Keratinocyte (primary cell): ENCODE results near the gene UBE2O. TPM values are rescaled to one million over a fixed set of nuclear protein-coding genes. Genes with fewer than 3 reads are reported as not detected.

Source experiments
- DNase-seq: peaks from one replicate; pipeline ENCODE4 v3.0.0-alpha.2; 2011; ENCODE audit warnings: low read depth, missing footprints, low spot score
- FAIRE-seq: peaks from 2 replicates; lab custom pipeline; 2011; peaks lifted over from hg19 to GRCh38; lab: Jason Lieb, UNC
- H2AFZ ChIP-seq: 2 replicates; pipeline ENCODE4 v1.6.0; 2012; ENCODE audit warnings: low read length, control low read depth, inconsistent platforms; ENCODE audit not compliant: control insufficient read depth
- H3K27ac ChIP-seq: 2 replicates; pipeline ENCODE4 v1.5.1; 2011; ENCODE audit warnings: low read length; ENCODE audit not compliant: control insufficient read depth, insufficient read depth
- H3K27me3 ChIP-seq: 3 replicates; pipeline ENCODE4 v1.6.0; 2011; ENCODE audit warnings: low read length; ENCODE audit not compliant: control insufficient read depth, insufficient read depth; ENCODE audit errors: extremely low read depth
- H3K36me3 ChIP-seq, 2 experiments: 2 replicates in 1 of 2; 3 replicates in 1 of 2; pipeline ENCODE4 v1.5.1; 2011; ENCODE audit warnings: low read length in 2 of 2, mild to moderate bottlenecking in 1 of 2; ENCODE audit not compliant: control insufficient read depth in 2 of 2, insufficient read depth in 2 of 2; ENCODE audit errors: extremely low read depth in 1 of 2
- H3K4me1 ChIP-seq: 3 replicates; pipeline ENCODE4 v1.5.1; 2011; ENCODE audit warnings: low read length; ENCODE audit not compliant: control insufficient read depth, insufficient read depth; ENCODE audit errors: extremely low read depth
- H3K4me2 ChIP-seq: 3 replicates; pipeline ENCODE4 v1.6.0; 2011; ENCODE audit warnings: low read depth, low read length; ENCODE audit not compliant: control insufficient read depth, insufficient read depth; ENCODE audit errors: extremely low read depth
- H3K4me3 ChIP-seq, 3 experiments: fragments of 200-600 bp in 1 of 3; sonication (generic) in 1 of 3; 2 replicates in 2 of 3; 3 replicates in 1 of 3; pipeline ENCODE4 v1.5.1; 2011 to 2016; ENCODE audit warnings: low read length in 3 of 3, mild to moderate bottlenecking in 3 of 3, control low read depth in 2 of 3, inconsistent platforms in 1 of 3, low read depth in 1 of 3, mixed read lengths in 1 of 3, mixed run types in 1 of 3, moderate library complexity in 1 of 3; ENCODE audit not compliant: control insufficient read depth in 2 of 3, insufficient read depth in 2 of 3; ENCODE audit errors: extremely low read depth in 1 of 3
- H3K79me2 ChIP-seq: 2 replicates; pipeline ENCODE4 v1.6.0; 2012; ENCODE audit warnings: low read length; ENCODE audit not compliant: control insufficient read depth, insufficient read depth
- H3K9ac ChIP-seq: 3 replicates; pipeline ENCODE4 v1.6.0; 2011; ENCODE audit warnings: low read length; ENCODE audit not compliant: control insufficient read depth, insufficient read depth; ENCODE audit errors: extremely low read depth
- H3K9me1 ChIP-seq: 3 replicates; pipeline ENCODE4 v1.6.0; 2011; ENCODE audit warnings: low read length; ENCODE audit not compliant: control insufficient read depth, insufficient read depth; ENCODE audit errors: extremely low read depth
- H3K9me3 ChIP-seq: 2 replicates; pipeline ENCODE4 v1.5.1; 2012; ENCODE audit warnings: low read depth, low read length; ENCODE audit not compliant: control insufficient read depth
- H4K20me1 ChIP-seq: 3 replicates; pipeline ENCODE4 v1.6.0; 2011; ENCODE audit warnings: low read length; ENCODE audit not compliant: control insufficient read depth, insufficient read depth; ENCODE audit errors: extremely low read depth
- CTCF ChIP-seq, 3 experiments: IDR thresholded peaks in 1 of 3; conservative IDR thresholded peaks in 1 of 3; optimal IDR thresholded peaks in 1 of 3; 2 replicates in 2 of 3; 3 replicates in 1 of 3; pipeline versions ENCODE3 to v1.5.1; 2011; ENCODE audit warnings: low read length in 3 of 3, mild to moderate bottlenecking in 3 of 3, moderate library complexity in 2 of 3, control low read depth in 1 of 3, inconsistent platforms in 1 of 3; ENCODE audit not compliant: insufficient read depth in 2 of 3; ENCODE audit errors: extremely low read depth in 1 of 3
- EZH2 ChIP-seq: IDR thresholded peaks from one replicate; pipeline ENCODE4 v1.6.1; 2012; ENCODE audit warnings: inconsistent platforms, mild to moderate bottlenecking, low read length, moderate library complexity
- dilution Hi-C: fragments of 300-500 bp; cut with MboI; formaldehyde crosslinking; loops from one replicate; pipeline ENCODE4 v1.7.0; 2020; ENCODE audit warnings: low sequenced_read_pairs; ENCODE audit not compliant: extremely low pct_ligation_motif_present
- polyA plus RNA-seq, 5 experiments: library from polyadenylated mRNA; depleted of rRNA in 3 of 5; stranded (reverse) in 3 of 5; stranded (forward) in 1 of 5; unstranded in 1 of 5; fragments of >200 nt; gene quantifications; 1 replicate in 1 of 5; 2 replicates in 3 of 5; 3 replicates in 1 of 5; pipeline versions ENCODE4 v1.2.1 to v1.2.3, GENCODE V29; 2011 to 2012; ENCODE audit warnings: missing spikeins in 2 of 5, low read depth in 1 of 5, low replicate concordance in 1 of 5

Gene UBE2O
- polyA plus RNA-seq, 1 donor (not counting 4 experiments of a cell fraction or from before 2014, with no cell fraction given): 10.9 TPM

GRCh38 chr17:76452127-76452659, 759 bp downstream of the UBE2O start:
- no peaks in the 10 kb centered on the region for H3K9me3 ChIP-seq
- H3K27ac ChIP-seq: peak overlapping the region; percentile 44
- H3K9ac ChIP-seq: peak overlapping the region; percentile 85
- H3K79me2 ChIP-seq: peaks cover 51% of the 10 kb centered on the region
- dilution Hi-C loops: no loop called here
- peak overlapping the region; percentile 84 to 89 (median 84) for H3K4me3 ChIP-seq
- no peaks in the 10 kb centered on the region for H3K36me3 ChIP-seq
- peaks cover 16% of the 10 kb centered on the region for H4K20me1 ChIP-seq
- H3K9me1 ChIP-seq: peaks cover 5% of the 10 kb centered on the region
- peak overlapping the region; percentile 95 for H3K4me2 ChIP-seq
- peak overlapping the region; percentile 10 for H2AFZ ChIP-seq
- peaks cover 29% of the 10 kb centered on the region for H3K4me1 ChIP-seq
- TF ChIP-seq CTCF (optimal IDR thresholded peaks at IDR 0.05 in 1 of 3, IDR thresholded peaks at IDR 0.05 in 1 of 3, conservative IDR thresholded peaks at IDR 0.05 in 1 of 3; ENCODE audit: extremely low read depth in 1 of 3, insufficient read depth in 2 of 3, low read length in 3 of 3) (no peak), EZH2 (no peak)
- no peaks in the 10 kb centered on the region for H3K27me3 ChIP-seq
- no peak for DNase-seq
- FAIRE-seq: no peak

- FAIRE-seq: no peak
Observed at GRCh38 chr17:76451506-76451905, 1.4 kb downstream of the UBE2O start.

More at GRCh38 chr17:76451506-76451905, 1.4 kb downstream of the UBE2O start:
- Histone ChIP-seq H3K4me2 (peak overlapping the region; percentile 95), H2AFZ (no peak overlapping the region), H3K36me3 (no peaks in the 10 kb centered on the region), H3K27ac (peak overlapping the region; percentile 44), H3K9ac (peak overlapping the region; percentile 85), H3K4me1 (peaks cover 34% of the 10 kb centered on the region), H3K79me2 (peaks cover 51% of the 10 kb centered on the region), H3K9me3 (no peaks in the 10 kb centered on the region), H3K9me1 (peaks cover 5% of the 10 kb centered on the region), H4K20me1 (peaks cover 20% of the 10 kb centered on the region), H3K4me3 (peak overlapping the region; percentile 84 to 89 (median 84)), H3K27me3 (no peaks in the 10 kb centered on the region)
- dilution Hi-C loops: no loop called here
- no peak for DNase-seq
- TF ChIP-seq EZH2 (no peak), CTCF (optimal IDR thresholded peaks at IDR 0.05 in 1 of 3, IDR thresholded peaks at IDR 0.05 in 1 of 3, conservative IDR thresholded peaks at IDR 0.05 in 1 of 3; ENCODE audit: extremely low read depth in 1 of 3, insufficient read depth in 2 of 3, low read length in 3 of 3) (no peak)
